ENCODE measurements around the gene PDK2. TPM values are rescaled to one million over a fixed set of nuclear protein-coding genes. Genes with fewer than 3 reads are reported as not detected.

The PDK2 gene
- total RNA-seq, 1 experiment from 2014 or later, result 20.4 TPM

DNA sequence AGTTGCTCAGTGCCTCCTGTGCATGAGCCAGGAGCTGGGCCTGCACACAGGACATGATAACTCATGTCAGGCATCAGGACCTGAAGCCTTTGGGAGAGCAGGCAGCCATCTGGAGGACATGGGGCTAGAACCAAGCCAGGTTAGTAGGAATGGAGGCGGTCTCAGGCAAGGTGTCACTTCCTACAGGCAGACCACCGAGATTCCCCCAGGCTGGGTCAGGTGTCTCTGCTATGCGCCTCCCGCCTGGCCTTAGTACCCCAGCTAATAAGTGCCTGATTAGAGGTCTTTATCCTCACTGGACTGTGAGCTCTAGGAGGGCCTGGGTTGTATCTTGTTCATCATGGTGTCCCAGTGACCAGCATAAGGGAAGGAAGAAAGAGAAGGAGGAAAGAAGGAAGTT, 19.2 kb downstream of the PDK2 start:
- Histone ChIP-seq H3K27me3 (replicated peaks; ENCODE audit: insufficient read depth, low read depth, low read length, poor library complexity) (no peaks in the 10 kb centered on the region), H3K9me3 (ENCODE audit: low read depth, low read length, poor library complexity, severe bottlenecking) (no peaks in the 10 kb centered on the region), H3K4me3 (ENCODE audit: low read depth, low read length, poor library complexity, severe bottlenecking) (no peak overlapping the region), H3K27ac (ENCODE audit: low read depth, low read length, poor library complexity, severe bottlenecking) (peak overlapping the region; percentile 33), H3K4me1 (ENCODE audit: insufficient read depth, low read length, poor library complexity, severe bottlenecking) (peaks cover 16% of the 10 kb centered on the region), H3K36me3 (ENCODE audit: insufficient read depth, low read length, poor library complexity, severe bottlenecking) (peaks cover 5% of the 10 kb centered on the region)
- ChIA-PET CTCF (interaction anchor here (0.8 to 1.8 kb wide), 7 partner anchors 9 to 86 kb away, joined by 3 to 9 read pairs (median 4); no protein-coding TSS in a partner anchor), POLR2A (ENCODE audit: low non-redundant PET) (interaction anchor here (0.8 kb wide), 1 partner anchor 37 kb away, joined by 11 read pairs; no protein-coding TSS in a partner anchor)
- intact Hi-C loops (cut with micrococcal nuclease; ENCODE audit: unreplicated experiment), result no loop called here
- TF ChIP-seq EZH2 (IDR thresholded peaks at IDR 0.05; ENCODE audit: borderline replicate concordance, low read depth, low read length, poor library complexity, severe bottlenecking), result no peak
- TF ChIP-seq, protein P1, sequence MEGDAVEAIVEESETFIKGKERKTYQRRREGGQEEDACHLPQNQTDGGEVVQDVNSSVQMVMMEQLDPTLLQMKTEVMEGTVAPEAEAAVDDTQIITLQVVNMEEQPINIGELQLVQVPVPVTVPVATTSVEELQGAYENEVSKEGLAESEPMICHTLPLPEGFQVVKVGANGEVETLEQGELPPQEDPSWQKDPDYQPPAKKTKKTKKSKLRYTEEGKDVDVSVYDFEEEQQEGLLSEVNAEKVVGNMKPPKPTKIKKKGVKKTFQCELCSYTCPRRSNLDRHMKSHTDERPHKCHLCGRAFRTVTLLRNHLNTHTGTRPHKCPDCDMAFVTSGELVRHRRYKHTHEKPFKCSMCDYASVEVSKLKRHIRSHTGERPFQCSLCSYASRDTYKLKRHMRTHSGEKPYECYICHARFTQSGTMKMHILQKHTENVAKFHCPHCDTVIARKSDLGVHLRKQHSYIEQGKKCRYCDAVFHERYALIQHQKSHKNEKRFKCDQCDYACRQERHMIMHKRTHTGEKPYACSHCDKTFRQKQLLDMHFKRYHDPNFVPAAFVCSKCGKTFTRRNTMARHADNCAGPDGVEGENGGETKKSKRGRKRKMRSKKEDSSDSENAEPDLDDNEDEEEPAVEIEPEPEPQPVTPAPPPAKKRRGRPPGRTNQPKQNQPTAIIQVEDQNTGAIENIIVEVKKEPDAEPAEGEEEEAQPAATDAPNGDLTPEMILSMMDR (conservative IDR thresholded peaks at IDR 0.05; ENCODE audit: low read depth, low read length), result no peak
- no TSS peak for BruUV-seq (replicated peaks)
- DNase-seq (ENCODE audit: low spot score), result no peak

DNA sequence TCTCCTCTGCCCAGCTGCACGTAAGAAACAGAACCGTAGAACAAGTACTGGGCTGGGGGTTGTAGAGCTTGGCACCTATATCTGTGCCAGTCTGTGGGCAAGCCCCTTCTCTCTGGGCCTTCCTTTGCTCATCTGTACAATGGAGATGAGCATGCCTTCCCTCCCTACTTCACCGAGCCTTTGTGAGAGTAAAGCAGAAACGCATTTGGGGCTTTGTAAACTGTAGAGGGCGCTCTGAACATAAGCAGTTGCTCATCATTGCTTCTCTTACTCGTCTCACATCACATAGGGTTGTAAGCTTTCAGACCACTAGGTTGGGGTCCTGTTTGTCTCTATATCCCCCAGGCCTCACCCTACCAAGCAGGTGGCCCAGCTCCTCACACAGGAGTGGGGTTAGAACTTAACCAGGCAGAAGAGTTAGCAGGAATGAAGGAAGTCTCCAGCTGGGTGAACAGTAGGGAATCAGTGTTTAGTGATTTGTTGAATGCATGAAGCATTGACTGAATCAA, 19.8 kb downstream of the PDK2 start:
- Histone ChIP-seq H3K27ac (ENCODE audit: low read depth, low read length, poor library complexity, severe bottlenecking) (peak overlapping the region; percentile 33), H3K36me3 (ENCODE audit: insufficient read depth, low read length, poor library complexity, severe bottlenecking) (peaks cover 5% of the 10 kb centered on the region), H3K4me3 (ENCODE audit: low read depth, low read length, poor library complexity, severe bottlenecking) (no peak overlapping the region), H3K27me3 (replicated peaks; ENCODE audit: insufficient read depth, low read depth, low read length, poor library complexity) (no peaks in the 10 kb centered on the region), H3K9me3 (ENCODE audit: low read depth, low read length, poor library complexity, severe bottlenecking) (no peaks in the 10 kb centered on the region), H3K4me1 (ENCODE audit: insufficient read depth, low read length, poor library complexity, severe bottlenecking) (peaks cover 16% of the 10 kb centered on the region)
- CTCF ChIA-PET, result interaction anchor here (0.7 to 1.8 kb wide), 8 partner anchors 9 to 85 kb away, joined by 3 to 9 read pairs (median 4); no protein-coding TSS in a partner anchor
- TF ChIP-seq, protein P1 (conservative IDR thresholded peaks at IDR 0.05; ENCODE audit: low read depth, low read length), result peak; percentile 91
- no peak for TF ChIP-seq EZH2 (IDR thresholded peaks at IDR 0.05; ENCODE audit: borderline replicate concordance, low read depth, low read length, poor library complexity, severe bottlenecking)
- intact Hi-C loops (cut with micrococcal nuclease; ENCODE audit: unreplicated experiment), result loop anchor here (1.0 kb wide), 1 partner anchor 46 kb away; no protein-coding TSS in a partner anchor
- POLR2A ChIA-PET (ENCODE audit: low non-redundant PET), result interaction anchor here (0.8 kb wide), 1 partner anchor 37 kb away, joined by 11 read pairs; no protein-coding TSS in a partner anchor
- DNase-seq (ENCODE audit: low spot score), result peak; percentile 87
- BruUV-seq (replicated peaks), result no TSS peak

DNA sequence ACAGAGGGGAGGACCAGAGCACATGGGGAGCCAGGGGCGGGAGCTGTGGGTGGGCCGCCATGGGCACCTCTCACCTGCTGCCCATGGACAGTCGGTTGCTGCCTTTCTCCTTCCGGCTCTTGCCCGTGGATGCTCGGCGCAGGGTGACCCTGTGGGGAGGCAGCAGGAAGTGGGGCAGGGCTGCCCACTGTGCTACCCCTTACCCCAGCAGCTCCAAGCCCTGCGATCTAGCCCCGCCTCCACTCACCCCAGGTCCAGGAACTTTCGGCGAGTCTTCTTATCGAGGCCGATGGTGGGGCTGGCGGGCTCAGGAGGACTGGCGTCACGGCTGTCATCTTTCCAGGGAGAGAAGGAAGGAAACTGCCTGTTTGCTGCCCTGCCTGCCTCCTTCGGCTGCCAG, 20.6 kb downstream of the PDK2 start:
- H3K27me3 ChIP-seq (replicated peaks; ENCODE audit: insufficient read depth, low read depth, low read length, poor library complexity), result no peaks in the 10 kb centered on the region
- intact Hi-C loops (cut with micrococcal nuclease; ENCODE audit: unreplicated experiment), result loop anchor here (1.0 kb wide), 1 partner anchor 46 kb away; no protein-coding TSS in a partner anchor
- H3K4me3 ChIP-seq (ENCODE audit: low read depth, low read length, poor library complexity, severe bottlenecking), result no peak overlapping the region
- ChIA-PET CTCF (interaction anchor here (1.0 to 1.8 kb wide), 3 partner anchors 8 to 84 kb away, joined by 6 to 9 read pairs (median 7); no protein-coding TSS in a partner anchor), POLR2A (ENCODE audit: low non-redundant PET) (no interaction called here)
- TF ChIP-seq, protein P1 (conservative IDR thresholded peaks at IDR 0.05; ENCODE audit: low read depth, low read length), result no peak
- TF ChIP-seq EZH2 (IDR thresholded peaks at IDR 0.05; ENCODE audit: borderline replicate concordance, low read depth, low read length, poor library complexity, severe bottlenecking), result no peak
- H3K4me1 ChIP-seq (ENCODE audit: insufficient read depth, low read length, poor library complexity, severe bottlenecking), result peaks cover 16% of the 10 kb centered on the region
- H3K36me3 ChIP-seq (ENCODE audit: insufficient read depth, low read length, poor library complexity, severe bottlenecking), result peaks cover 5% of the 10 kb centered on the region
- DNase-seq (ENCODE audit: low spot score), result no peak
- no peak overlapping the region for H3K27ac ChIP-seq (ENCODE audit: low read depth, low read length, poor library complexity, severe bottlenecking)
- H3K9me3 ChIP-seq (ENCODE audit: low read depth, low read length, poor library complexity, severe bottlenecking), result no peaks in the 10 kb centered on the region
- no TSS peak for BruUV-seq (replicated peaks)

All from A673 (cell line).